SU-DHL-6 (cell line): ENCODE results near the gene IQGAP3.

Experiments
- CTCF ChIP-seq: fragments of 200-600 bp; sonication (generic); IDR thresholded peaks from one replicate; pipeline ENCODE4 v1.5.1; 2017; ENCODE audit warnings: antibody characterized with exemption, mild to moderate bottlenecking, low read length, moderate library complexity; ENCODE audit not compliant: insufficient read depth, poor library complexity, severe bottlenecking
- EZH2phosphoT487 ChIP-seq: fragments of 200-600 bp; sonication (generic), shearing (Covaris generic); conservative IDR thresholded peaks from 2 replicates; pipeline ENCODE4 v1.6.1; 2018; ENCODE audit warnings: mild to moderate bottlenecking, antibody characterized with exemption, low read length, moderate library complexity, mixed read lengths

DNA sequence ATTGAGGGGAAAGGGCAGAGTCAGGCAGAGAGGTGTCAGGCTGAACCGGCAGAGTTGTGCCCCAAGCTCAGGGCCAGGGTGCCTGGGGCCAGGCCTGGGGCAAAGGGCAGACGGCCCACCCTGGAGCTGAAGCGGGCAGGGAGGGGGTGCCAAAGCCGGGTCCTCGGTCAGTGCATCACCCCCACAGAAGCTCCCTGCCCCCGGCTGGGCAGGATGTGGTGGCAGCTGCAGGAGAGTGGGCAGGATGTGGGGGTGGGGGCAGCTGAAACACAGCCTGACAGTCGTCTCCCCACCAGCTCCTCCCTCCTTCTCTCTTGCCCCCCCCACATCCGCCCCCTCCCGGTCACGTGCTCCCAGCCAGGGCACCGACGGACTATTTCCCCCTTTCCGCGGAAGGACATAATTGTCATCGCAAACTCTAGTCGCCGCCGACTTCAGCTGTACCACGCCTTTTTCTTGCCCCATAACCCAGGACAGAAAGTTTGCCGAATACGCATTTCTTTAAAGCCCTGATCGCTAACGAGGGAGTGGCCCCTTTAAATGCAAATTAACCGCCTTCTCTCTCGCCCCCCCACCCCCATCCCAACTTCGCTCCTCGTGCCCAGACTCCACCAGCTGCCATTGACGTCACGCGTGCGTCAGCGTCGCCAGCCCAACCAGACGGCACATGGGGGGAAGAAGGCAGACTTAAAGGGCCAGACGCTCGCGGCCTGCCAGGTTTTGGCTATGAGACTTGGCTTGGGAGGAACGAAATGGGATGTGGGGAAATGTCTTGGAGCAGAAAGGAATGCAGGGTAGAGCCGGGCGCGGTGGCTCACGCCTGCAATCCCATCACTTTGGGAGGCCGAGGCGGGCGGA, 67.3 kb downstream of the IQGAP3 start:
- no peak for TF ChIP-seq CTCF
- no peak for TF ChIP-seq EZH2phosphoT487
